OCI-LY3 (cell line): ENCODE measurements around the gene MRGPRE.
"Not testable (repeated sequence)": the region's sequence is repeated elsewhere in the genome, so short reads cannot be mapped to it uniquely, and the experiment has no call there.

Experiments
- H2AFZ ChIP-seq: fragments of 200-600, 300-600 bp; shearing (Covaris generic); 2 replicates; pipeline ENCODE4 v1.6.0; 2014; ENCODE audit warnings: antibody characterized with exemption, low read depth, low read length
- H3K27ac ChIP-seq: fragments of 200-600, 300-600 bp; sonication (generic); 2 replicates; pipeline ENCODE4 v1.5.1; 2014; ENCODE audit warnings: mild to moderate bottlenecking, low read length, moderate library complexity, mixed read lengths
- H3K27me3 ChIP-seq: fragments of 200-600, 300-600 bp; sonication (generic); 2 replicates; pipeline ENCODE4 v1.6.1; 2014; ENCODE audit warnings: low read depth, low read length, mixed read lengths
- H3K36me3 ChIP-seq: fragments of 200-600, 300-600 bp; sonication (generic); replicated peaks from 2 replicates; pipeline ENCODE3; 2014; ENCODE audit warnings: low read depth, low read length, mixed read lengths
- H3K4me1 ChIP-seq: fragments of 300-600, 200-600 bp; sonication (generic); 2 replicates; pipeline ENCODE4 v1.6.1; 2014; ENCODE audit warnings: low read length, mixed read lengths
- H3K4me2 ChIP-seq: fragments of 200-600, 300-600 bp; sonication (generic); 2 replicates; pipeline ENCODE4 v1.6.1; 2014; ENCODE audit warnings: low read length, mixed read lengths
- H3K4me3 ChIP-seq: fragments of 300-600, 200-600 bp; sonication (generic); 2 replicates; pipeline ENCODE4 v1.5.1; 2014; ENCODE audit warnings: antibody characterized with exemption, mild to moderate bottlenecking, low read length, moderate library complexity
- H3K79me2 ChIP-seq: fragments of 300-600, 200-600 bp; shearing (Covaris generic); 2 replicates; pipeline ENCODE4 v1.6.1; 2014; ENCODE audit warnings: mild to moderate bottlenecking, low read length, mixed read lengths
- H3K9ac ChIP-seq: fragments of 300-600, 200-600 bp; shearing (Covaris generic); 2 replicates; pipeline ENCODE4 v1.6.0; 2014; ENCODE audit warnings: mild to moderate bottlenecking, low read length, moderate library complexity
- H3K9me3 ChIP-seq: fragments of 200-600, 300-600 bp; shearing (Covaris generic); 2 replicates; pipeline ENCODE4 v1.6.1; 2014; ENCODE audit warnings: low read length, mixed read lengths; ENCODE audit not compliant: insufficient read depth
- H4K20me1 ChIP-seq: fragments of 200-600, 300-600 bp; sonication (generic); 2 replicates; pipeline ENCODE4 v1.6.1; 2016; ENCODE audit warnings: low read length, mixed read lengths; ENCODE audit not compliant: insufficient read depth
- CTCF ChIP-seq: fragments of 200-600, 300-600 bp; sonication (generic); IDR thresholded peaks from 2 replicates; pipeline ENCODE4 v1.5.1; 2014; ENCODE audit warnings: antibody characterized with exemption, low read length, low read depth
- EZH2phosphoT487 ChIP-seq: fragments of 200-600 bp; shearing (Covaris generic); IDR thresholded peaks from 2 replicates; pipeline ENCODE4 v1.6.1; 2018; ENCODE audit warnings: antibody characterized with exemption, mixed run types, low read depth

MRGPRE gene

DNA sequence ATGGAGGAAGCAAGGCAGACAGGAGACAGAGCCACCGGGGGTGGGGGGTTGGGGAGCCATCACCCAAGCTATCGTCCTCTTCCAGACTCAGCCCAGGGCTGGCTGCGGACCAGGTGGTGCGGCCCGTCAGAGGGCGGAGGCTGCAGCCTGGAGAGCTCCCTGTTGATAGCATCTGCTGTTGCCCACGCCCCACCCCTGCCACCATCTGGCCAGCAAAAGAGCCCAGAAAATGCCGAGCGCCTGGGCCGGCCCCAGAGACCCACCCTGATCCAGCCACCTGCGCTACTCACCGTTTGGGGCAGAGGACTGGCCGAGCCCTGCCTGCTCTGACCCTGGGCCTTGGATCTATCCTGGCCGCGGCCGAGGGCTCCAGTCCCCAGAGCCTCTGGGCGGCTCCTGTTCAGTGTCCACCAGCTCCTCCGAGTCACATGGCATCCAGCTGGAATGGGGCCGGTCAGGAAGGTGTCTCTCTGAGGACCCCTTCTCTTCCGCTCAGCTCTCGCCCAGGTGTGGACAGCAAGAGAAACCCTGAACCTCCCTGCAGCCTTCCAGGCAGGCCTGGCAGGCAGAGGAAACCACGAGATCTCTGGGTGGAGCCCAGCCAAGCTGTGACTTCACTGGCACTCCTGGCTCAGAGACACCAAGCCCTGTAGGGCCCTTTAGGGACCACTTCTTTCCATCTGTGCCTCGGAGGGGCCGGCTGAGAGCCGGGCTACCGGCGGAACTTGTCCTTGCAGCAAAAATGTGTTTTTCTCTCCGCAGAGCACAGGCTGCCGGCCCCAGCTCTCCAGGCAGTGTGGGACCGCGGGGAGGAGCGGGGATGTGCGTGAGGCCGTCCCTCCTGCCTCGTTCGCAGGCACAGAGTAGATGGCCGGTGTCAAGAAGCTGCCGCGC lies at the start of gene MRGPRE:
Gene MRGPRE (minus strand): TSS at position 567 of the 894 bp plus-strand sequence. CDS start 3,618 bp downstream, outside the sequence.
- Histone ChIP-seq H3K9ac (no peak within 1 kb of the TSS), H3K4me1 (no peaks in the 10 kb centered on the region), H4K20me1 (no peaks in the 10 kb centered on the region), H3K27ac (no peak within 1 kb of the TSS), H3K4me3 (no peak within 1 kb of the TSS), H3K9me3 (no peaks in the 10 kb centered on the region), H2AFZ (no peak within 1 kb of the TSS), H3K79me2 (no peaks in the 10 kb centered on the region), H3K4me2 (no peak within 1 kb of the TSS), H3K36me3 (no peaks in the 10 kb centered on the region), H3K27me3 (0 out of 2 replicates have a peak, but pooled peaks cover 4% of the 10 kb centered on the region)
- TF ChIP-seq CTCF, result no peak
- no peak for TF ChIP-seq EZH2phosphoT487

DNA sequence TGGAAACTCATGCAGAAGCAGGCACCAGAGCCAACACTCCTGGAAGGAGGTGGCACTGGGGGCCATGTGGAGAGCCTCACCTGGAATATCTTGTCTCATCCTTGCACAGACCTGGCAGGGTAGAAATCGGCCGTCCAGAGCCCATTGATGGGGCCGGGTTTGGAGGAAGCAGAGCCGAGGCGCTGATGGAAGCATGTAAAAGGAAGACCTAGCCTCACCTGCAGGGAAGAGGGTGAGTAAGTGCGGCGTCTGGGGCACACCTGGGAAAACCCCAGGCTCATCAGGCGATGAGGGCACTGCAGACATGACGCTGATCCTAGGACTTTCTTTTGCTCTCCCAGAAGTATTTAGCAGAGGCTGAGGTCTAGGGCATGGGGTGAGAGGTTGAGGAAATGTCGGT lies 48.9 kb upstream of the MRGPRE start:
- not testable (repeated sequence) for H3K4me3 ChIP-seq, H3K9me3 ChIP-seq, H3K27me3 ChIP-seq, H3K4me1 ChIP-seq, H3K79me2 ChIP-seq, H3K36me3 ChIP-seq, H3K9ac ChIP-seq, H4K20me1 ChIP-seq, H3K4me2 ChIP-seq, H3K27ac ChIP-seq, H2AFZ ChIP-seq

- not testable (repeated sequence) for H3K27ac ChIP-seq, H3K9me3 ChIP-seq, H3K4me3 ChIP-seq, H3K4me1 ChIP-seq, H3K4me2 ChIP-seq, H3K36me3 ChIP-seq, H4K20me1 ChIP-seq, H3K79me2 ChIP-seq, H3K27me3 ChIP-seq, H2AFZ ChIP-seq, H3K9ac ChIP-seq
Measured at GRCh38 chr11:3280662-3281061, 48.4 kb upstream of the MRGPRE start.

GRCh38 chr11:3278922-3279321 lies 46.7 kb upstream of the MRGPRE start:
- H3K36me3 ChIP-seq, H3K4me2 ChIP-seq, H3K4me1 ChIP-seq, H3K79me2 ChIP-seq, H3K4me3 ChIP-seq, H3K9me3 ChIP-seq, H3K27me3 ChIP-seq, H3K27ac ChIP-seq, H3K9ac ChIP-seq, H2AFZ ChIP-seq, H4K20me1 ChIP-seq: not testable (repeated sequence)

GRCh38 chr11:3273629-3274028 lies 41.4 kb upstream of the MRGPRE start:
- not testable (repeated sequence) for H3K4me2 ChIP-seq, H3K27me3 ChIP-seq

DNA sequence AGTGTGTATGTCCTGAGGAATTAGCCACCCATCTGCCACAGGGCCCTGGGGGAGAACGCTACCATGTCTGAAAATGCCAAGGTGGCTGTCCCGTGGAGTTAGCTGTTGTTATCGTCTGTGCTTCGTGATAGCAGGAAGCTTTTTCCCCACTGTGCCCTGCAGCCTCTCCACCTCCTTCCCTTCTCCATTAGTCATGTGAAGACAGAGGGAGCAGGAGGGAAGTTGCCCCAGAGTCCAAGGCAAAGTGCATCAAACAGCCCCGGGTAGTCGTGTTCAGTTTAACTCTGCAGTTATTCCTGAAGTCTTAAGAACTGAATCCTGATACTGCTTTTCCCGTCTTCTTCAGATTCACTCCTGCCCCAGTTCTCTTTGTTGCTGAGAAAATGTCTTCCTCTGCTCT lies 30.3 kb upstream of the MRGPRE start:
- not testable (repeated sequence) for H3K9ac ChIP-seq, H2AFZ ChIP-seq, H3K27me3 ChIP-seq, H3K79me2 ChIP-seq, H4K20me1 ChIP-seq, H3K4me2 ChIP-seq, H3K4me1 ChIP-seq, H3K36me3 ChIP-seq, H3K9me3 ChIP-seq, H3K27ac ChIP-seq, H3K4me3 ChIP-seq

More at GRCh38 chr11:3273629-3274028, 41.4 kb upstream of the MRGPRE start:
- H3K4me3 ChIP-seq, H3K9me3 ChIP-seq, H3K4me1 ChIP-seq, H4K20me1 ChIP-seq, H3K79me2 ChIP-seq, H3K36me3 ChIP-seq, H3K9ac ChIP-seq, H3K27ac ChIP-seq, H2AFZ ChIP-seq: not testable (repeated sequence)

- not testable (repeated sequence) for H3K27me3 ChIP-seq, H3K4me1 ChIP-seq, H4K20me1 ChIP-seq, H3K4me3 ChIP-seq, H2AFZ ChIP-seq, H3K9ac ChIP-seq, H3K27ac ChIP-seq, H3K36me3 ChIP-seq, H3K9me3 ChIP-seq, H3K4me2 ChIP-seq, H3K79me2 ChIP-seq
Measured at GRCh38 chr11:3261831-3262230, 29.6 kb upstream of the MRGPRE start.

DNA sequence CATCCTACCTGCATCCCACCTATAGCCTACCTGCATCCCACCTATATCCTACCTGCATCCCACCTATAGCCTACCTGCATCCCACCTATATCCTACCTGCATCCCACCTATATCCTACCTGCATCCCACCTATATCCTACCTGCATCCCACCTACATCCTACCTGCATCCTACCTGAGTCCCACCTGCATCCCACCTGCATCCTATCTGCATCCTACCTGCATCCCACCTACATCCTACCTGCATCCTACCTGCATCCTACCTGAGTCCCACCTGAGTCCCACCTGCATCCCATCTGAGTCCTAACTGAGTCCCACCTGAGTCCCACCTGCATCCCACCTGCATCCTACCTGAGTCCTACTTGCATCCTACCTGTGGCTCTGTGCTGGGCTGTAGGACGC lies 25.3 kb upstream of the MRGPRE start:
- H2AFZ ChIP-seq, H3K4me3 ChIP-seq, H4K20me1 ChIP-seq: not testable (repeated sequence)

DNA sequence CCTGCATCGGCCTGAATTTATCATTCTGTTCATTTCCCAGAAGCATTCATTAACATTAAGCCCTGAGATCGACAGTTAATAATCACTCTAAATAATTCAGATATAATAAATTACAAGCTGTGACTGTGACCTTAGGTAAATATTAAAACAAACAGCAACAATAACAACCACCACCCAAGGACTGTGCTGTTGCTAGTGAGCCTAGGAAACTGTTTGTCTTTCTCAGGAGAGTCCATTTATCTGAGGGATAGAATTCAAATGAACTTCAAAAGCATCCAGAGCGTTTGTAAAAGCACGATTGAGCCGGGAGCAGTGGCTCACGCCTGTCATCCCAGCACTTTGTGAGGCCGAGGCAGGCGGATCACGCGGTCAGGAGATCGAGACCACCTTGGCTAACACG lies 23.0 kb upstream of the MRGPRE start:
- not testable (repeated sequence) for H3K4me2 ChIP-seq, H2AFZ ChIP-seq, H3K9ac ChIP-seq, H4K20me1 ChIP-seq, H3K4me1 ChIP-seq, H3K36me3 ChIP-seq, H3K79me2 ChIP-seq, H3K27me3 ChIP-seq, H3K27ac ChIP-seq, H3K9me3 ChIP-seq, H3K4me3 ChIP-seq

More for the DNA sequence above, 25.3 kb upstream of the MRGPRE start:
- H3K27ac ChIP-seq, H3K4me2 ChIP-seq, H3K36me3 ChIP-seq, H3K27me3 ChIP-seq, H3K9me3 ChIP-seq, H3K9ac ChIP-seq, H3K4me1 ChIP-seq, H3K79me2 ChIP-seq: not testable (repeated sequence)
